Gastroesophageal sphincter (tissue), 4 donors: ENCODE results near the gene SLC4A5. TPM values are rescaled to one million over a fixed set of nuclear protein-coding genes. Genes with fewer than 3 reads are reported as not detected.
A peak's percentile ranks its signal among the peaks of the same experiment; 100 is the strongest.

ENCODE experiments used
- ATAC-seq: fragments of 150-250 bp; one replicate; pipeline ENCODE4 v1.9.1; 2016; ENCODE audit warnings: mild to moderate bottlenecking, moderate library complexity
- H3K27ac ChIP-seq, 4 donors: fragments of 200-600 bp; sonication (generic) in 3 of 4; 1 replicate in 3 of 4; 2 replicates in 1 of 4; pipeline ENCODE4 v1.5.1; 2016 to 2019
- H3K27me3 ChIP-seq: fragments of 200-600 bp; sonication (generic); one replicate; pipeline ENCODE4 v1.5.1; 2019
- H3K36me3 ChIP-seq, 2 donors: fragments of 200-600 bp; sonication (generic); one replicate each; pipeline ENCODE4 v1.5.1; 2019; ENCODE audit warnings: control low read depth in 1 of 2
- H3K4me1 ChIP-seq, 3 donors: fragments of 200-600 bp; sonication (generic); 1 replicate in 2 of 3; 2 replicates in 1 of 3; pipeline ENCODE4 v1.5.1; 2016 to 2019; ENCODE audit warnings: control low read depth in 2 of 3
- H3K4me3 ChIP-seq, 2 donors: fragments of 200-600 bp; sonication (generic); one replicate each; pipeline ENCODE4 v1.5.1; 2019; ENCODE audit warnings: mild to moderate bottlenecking in 1 of 2, moderate library complexity in 1 of 2
- H3K9me3 ChIP-seq, 3 donors: fragments of 200-600 bp; sonication (generic); one replicate each; pipeline ENCODE4 v1.5.1; 2017 to 2019; ENCODE audit warnings: control low read depth in 2 of 3
- CTCF ChIP-seq, 4 experiments: fragments of 200-600 bp in 2 of 4; fragments of 450-650 bp in 2 of 4; sonication (generic) in 1 of 4; IDR thresholded peaks; one replicate each; pipeline ENCODE4 v1.5.1; 2017 to 2019; ENCODE audit warnings: antibody characterized with exemption in 4 of 4, mild to moderate bottlenecking in 2 of 4, moderate library complexity in 2 of 4
- EP300 ChIP-seq: sonication (generic); formaldehyde crosslinking; IDR thresholded peaks from one replicate; pipeline ENCODE4 v1.6.1; 2017; ENCODE audit warnings: antibody characterized with exemption, mild to moderate bottlenecking
- POLR2A ChIP-seq, 2 donors: fragments of 450-650 bp; IDR thresholded peaks; one replicate each; pipeline ENCODE4 v1.6.1; 2017; ENCODE audit warnings: antibody characterized with exemption in 2 of 2, mild to moderate bottlenecking in 2 of 2, moderate library complexity in 1 of 2
- POLR2AphosphoS5 ChIP-seq: sonication (generic); formaldehyde crosslinking; IDR thresholded peaks from one replicate; pipeline ENCODE4 v1.6.1; 2017; ENCODE audit warnings: antibody characterized with exemption
- WGBS, 2 donors: methylation state at CpG; one replicate each; pipeline ENCODE4 v1.1.5; 2018; ENCODE audit warnings: low coverage in 1 of 2; 5-methylcytosine and 5-hydroxymethylcytosine counted together
- total RNA-seq, 4 donors: library from RNA; depleted of rRNA; stranded (reverse); fragments of >200 nt; gene quantifications; one replicate each; pipeline ENCODE4 v1.1.0, GENCODE V29; 2016

The SLC4A5 gene
- total RNA-seq, 4 donors from 2014 or later, result 1.8 to 9.4 (median 5.0) TPM

GRCh38 chr2:74373985-74374384 is 30.8 kb upstream of the SLC4A5 start:
- peaks cover 0 to 49% (median 13%) of the 10 kb centered on the region in 3 donors for H3K4me1 ChIP-seq
- peaks cover 0 to 59% of the 10 kb centered on the region in 2 donors for H3K36me3 ChIP-seq
- peak overlapping the region in 3 of 4 donors; percentile 69 to 78 (median 77) for H3K27ac ChIP-seq
- no peaks in the 10 kb centered on the region for H3K9me3 ChIP-seq
- whole genome bisulfite sequencing, 2 donors, result 28% methylated on average over 3 of the region's 8 CpGs; no CpG with 5 or more reads in 1 of the 2 donors
- peak overlapping the region in 1 of 2 donors; percentile 48 for H3K4me3 ChIP-seq
- no peak for ATAC-seq
- TF ChIP-seq EP300 (no peak), POLR2A (IDR thresholded peaks at IDR 0.05) (no peak), CTCF (IDR thresholded peaks at IDR 0.05) (no peak), POLR2AphosphoS5 (no peak)
- no peaks in the 10 kb centered on the region for H3K27me3 ChIP-seq

GRCh38 chr2:74373221-74373676 is 30.0 kb upstream of the SLC4A5 start:
- no CpG with 5 or more reads among the region's 5 CpGs for WGBS, 2 donors
- Histone ChIP-seq H3K4me1 (peaks cover 0 to 43% (median 13%) of the 10 kb centered on the region in 3 donors), H3K9me3 (no peaks in the 10 kb centered on the region), H3K4me3 (no peak overlapping the region), H3K27me3 (no peaks in the 10 kb centered on the region), H3K27ac (peak overlapping the region in 2 of 4 donors; percentile 77 to 78), H3K36me3 (peaks cover 0 to 65% of the 10 kb centered on the region in 2 donors)
- TF ChIP-seq EP300 (no peak), CTCF (IDR thresholded peaks at IDR 0.05) (no peak), POLR2AphosphoS5 (no peak), POLR2A (IDR thresholded peaks at IDR 0.05) (no peak)
- no peak for ATAC-seq

- no peaks in the 10 kb centered on the region for H3K27me3 ChIP-seq
- H3K36me3 ChIP-seq, result peaks cover 0 to 65% of the 10 kb centered on the region in 2 donors
- 59% methylated on average over 3 of the region's 6 CpGs; no CpG with 5 or more reads in 1 of the 2 donors for WGBS, 2 donors
- TF ChIP-seq EP300 (no peak), POLR2A (IDR thresholded peaks at IDR 0.05) (no peak), CTCF (IDR thresholded peaks at IDR 0.05) (no peak), POLR2AphosphoS5 (no peak)
- no peak overlapping the region for H3K4me3 ChIP-seq
- peak overlapping the region in 1 of 4 donors; percentile 78 for H3K27ac ChIP-seq
- no peaks in the 10 kb centered on the region for H3K9me3 ChIP-seq
- peaks cover 0 to 43% (median 13%) of the 10 kb centered on the region in 3 donors for H3K4me1 ChIP-seq
- ATAC-seq, result no peak
Measured at GRCh38 chr2:74372674-74373073, 29.5 kb upstream of the SLC4A5 start.

GRCh38 chr2:74371421-74371820 is 28.2 kb upstream of the SLC4A5 start:
- WGBS, 2 donors, result 100% methylated on average over 2 of the region's 9 CpGs; no CpG with 5 or more reads in 1 of the 2 donors
- Histone ChIP-seq H3K4me3 (no peak overlapping the region), H3K9me3 (no peaks in the 10 kb centered on the region), H3K4me1 (peaks cover 0 to 43% (median 13%) of the 10 kb centered on the region in 3 donors), H3K27me3 (no peaks in the 10 kb centered on the region), H3K27ac (no peak overlapping the region), H3K36me3 (peaks cover 0 to 65% of the 10 kb centered on the region in 2 donors)
- no peak for TF ChIP-seq EP300
- no peak for TF ChIP-seq POLR2A (IDR thresholded peaks at IDR 0.05)
- no peak for TF ChIP-seq CTCF (IDR thresholded peaks at IDR 0.05)
- no peak for TF ChIP-seq POLR2AphosphoS5
- ATAC-seq, result no peak

GRCh38 chr2:74369976-74370375 is 26.8 kb upstream of the SLC4A5 start:
- TF ChIP-seq POLR2A (IDR thresholded peaks at IDR 0.05), result no peak
- TF ChIP-seq EP300, result no peak
- TF ChIP-seq CTCF (IDR thresholded peaks at IDR 0.05), result no peak
- TF ChIP-seq POLR2AphosphoS5, result no peak
- H3K4me1 ChIP-seq, result peaks cover 0 to 42% (median 13%) of the 10 kb centered on the region in 3 donors
- H3K27me3 ChIP-seq, result no peaks in the 10 kb centered on the region
- peaks cover 0 to 70% of the 10 kb centered on the region in 2 donors for H3K36me3 ChIP-seq
- WGBS, 2 donors, result 97 to 100% methylated on average over 2 to 6 of the region's 7 CpGs
- H3K9me3 ChIP-seq, result no peaks in the 10 kb centered on the region
- H3K27ac ChIP-seq, result no peak overlapping the region
- no peak overlapping the region for H3K4me3 ChIP-seq
- ATAC-seq, result no peak
